Peyer's patch (tissue), 4 donors: Measurements from ENCODE around the gene REPS1. TPM values are rescaled to one million over a fixed set of nuclear protein-coding genes. Genes with fewer than 3 reads are reported as not detected.

Experiments
- DNase-seq, 3 donors: peaks; one replicate each; pipeline ENCODE4 v3.0.0-alpha.2; 2017 to 2019
- H3K27ac ChIP-seq, 4 donors: fragments of 200-600 bp; sonication (generic); one replicate each; pipeline ENCODE4 v1.5.1; 2016 to 2019
- H3K27me3 ChIP-seq, 2 donors: fragments of 200-600 bp; sonication (generic); one replicate each; pipeline ENCODE4 v1.5.1; 2019
- H3K36me3 ChIP-seq, 3 donors: fragments of 200-600 bp; sonication (generic); one replicate each; pipeline ENCODE4 v1.5.1; 2016 to 2019
- H3K4me1 ChIP-seq, 4 donors: fragments of 200-600 bp; sonication (generic); one replicate each; pipeline ENCODE4 v1.5.1; 2016 to 2019
- H3K4me3 ChIP-seq, 4 donors: fragments of 200-600 bp; sonication (generic); 1 replicate in 3 of 4; 2 replicates in 1 of 4; pipeline ENCODE4 v1.5.1; 2016 to 2019; ENCODE audit warnings: mild to moderate bottlenecking in 1 of 4
- H3K9me3 ChIP-seq, 4 donors: fragments of 200-600 bp; sonication (generic); one replicate each; pipeline ENCODE4 v1.5.1; 2016 to 2019; ENCODE audit warnings: mild to moderate bottlenecking in 1 of 4
- CTCF ChIP-seq, 6 experiments: fragments of 450-650 bp in 4 of 6; fragments of 200-600 bp in 2 of 6; sonication (generic) in 1 of 6; IDR thresholded peaks; one replicate each; pipeline ENCODE4 v1.5.1; 2017 to 2019; ENCODE audit warnings: antibody characterized with exemption in 6 of 6, mild to moderate bottlenecking in 3 of 6, moderate library complexity in 1 of 6
- POLR2A ChIP-seq, 2 donors: fragments of 450-650 bp; IDR thresholded peaks; one replicate each; pipeline ENCODE4 v1.5.1; 2017; ENCODE audit warnings: antibody characterized with exemption in 2 of 2, mild to moderate bottlenecking in 2 of 2, moderate library complexity in 2 of 2
- total RNA-seq, 4 donors: library from RNA; depleted of rRNA; stranded (reverse); fragments of >200 nt; gene quantifications; one replicate each; pipeline ENCODE4 v1.1.0, GENCODE V29; 2016

REPS1 gene
- total RNA-seq, 4 donors from 2014 or later = 26.8 to 90.4 (median 61.5) TPM

DNA sequence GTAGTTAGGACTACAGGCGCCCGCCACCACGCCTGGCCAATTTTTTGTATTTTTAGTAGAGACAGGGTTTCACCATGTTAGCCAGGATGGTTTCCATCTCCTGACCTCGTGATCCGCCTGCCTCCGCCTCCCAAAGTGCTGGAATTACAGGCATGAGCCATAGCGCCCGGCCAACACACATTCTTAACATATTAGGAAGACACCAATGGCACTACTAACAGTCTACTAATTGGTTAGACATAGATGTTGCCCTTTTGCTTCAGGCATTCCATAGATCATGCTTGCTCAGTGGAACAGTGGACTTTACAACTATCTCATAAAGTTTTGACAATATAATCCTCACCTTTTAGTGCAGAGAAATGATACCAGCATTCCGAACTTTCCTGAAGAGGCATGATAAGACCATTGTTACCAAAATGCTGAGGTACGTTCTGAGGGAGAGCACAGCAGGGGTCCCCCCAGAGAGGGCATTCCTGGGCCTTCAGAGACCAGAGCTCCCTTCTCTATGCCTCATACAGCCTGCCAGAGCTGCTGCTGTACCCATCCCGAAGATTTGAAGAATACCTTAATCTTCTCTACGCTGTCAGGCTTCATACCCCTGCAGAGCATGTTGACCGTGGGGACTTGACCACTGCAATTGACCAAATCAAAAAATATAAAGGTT, 102.8 kb downstream of the REPS1 start:
- Histone ChIP-seq H3K27me3 (no peaks in the 10 kb centered on the region), H3K36me3 (no peaks in the 10 kb centered on the region), H3K27ac (no peak overlapping the region), H3K4me3 (no peak overlapping the region), H3K4me1 (no peaks in the 10 kb centered on the region), H3K9me3 (no peaks in the 10 kb centered on the region)
- no peak for TF ChIP-seq POLR2A (IDR thresholded peaks at IDR 0.05)
- TF ChIP-seq CTCF (IDR thresholded peaks at IDR 0.05) = no peak
- no peak for DNase-seq

DNA sequence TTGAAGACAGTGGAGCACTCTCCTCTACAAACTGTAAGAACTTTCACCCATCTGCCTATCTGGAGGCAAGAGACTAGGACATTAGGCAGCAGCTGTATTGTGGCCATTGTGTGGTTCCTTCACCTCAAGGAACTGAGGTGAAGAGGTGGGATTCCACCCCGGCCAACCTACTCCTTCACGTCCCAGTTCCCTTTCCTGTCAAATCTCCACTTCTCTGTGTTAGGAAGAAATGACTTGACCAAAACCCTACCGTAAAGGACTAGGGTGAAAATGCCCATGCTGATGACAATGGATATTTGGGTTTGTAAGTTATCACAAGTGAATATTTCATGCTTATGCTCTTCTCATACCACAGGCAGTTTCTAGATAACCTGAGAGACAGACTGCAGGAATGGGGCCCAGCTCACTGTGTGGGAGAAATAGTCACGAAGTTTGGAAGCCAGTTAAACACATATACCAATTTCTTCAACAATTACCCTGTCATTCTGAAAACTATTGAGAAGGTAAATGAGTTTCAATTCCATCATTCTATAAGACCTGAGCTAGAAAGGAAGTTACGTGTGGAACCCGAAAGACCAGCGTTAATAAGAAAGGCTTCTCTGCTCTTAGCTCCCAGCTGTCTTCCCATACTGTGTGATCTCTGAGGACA, 105.6 kb downstream of the REPS1 start:
- no peaks in the 10 kb centered on the region for H3K4me1 ChIP-seq
- H3K4me3 ChIP-seq = no peak overlapping the region
- no peaks in the 10 kb centered on the region for H3K36me3 ChIP-seq
- H3K27me3 ChIP-seq = no peaks in the 10 kb centered on the region
- no peak for TF ChIP-seq POLR2A (IDR thresholded peaks at IDR 0.05)
- TF ChIP-seq CTCF (IDR thresholded peaks at IDR 0.05) = no peak
- H3K9me3 ChIP-seq = no peaks in the 10 kb centered on the region
- H3K27ac ChIP-seq = no peak overlapping the region
- DNase-seq = no peak

- Histone ChIP-seq H3K27ac (no peak overlapping the region), H3K27me3 (no peaks in the 10 kb centered on the region), H3K36me3 (no peaks in the 10 kb centered on the region), H3K4me1 (no peaks in the 10 kb centered on the region), H3K4me3 (no peak overlapping the region), H3K9me3 (no peaks in the 10 kb centered on the region)
- TF ChIP-seq CTCF (IDR thresholded peaks at IDR 0.05) = no peak
- TF ChIP-seq POLR2A (IDR thresholded peaks at IDR 0.05) = no peak
- no peak for DNase-seq
Measured at GRCh38 chr6:138873191-138873590, 114.9 kb downstream of the REPS1 start.

DNA sequence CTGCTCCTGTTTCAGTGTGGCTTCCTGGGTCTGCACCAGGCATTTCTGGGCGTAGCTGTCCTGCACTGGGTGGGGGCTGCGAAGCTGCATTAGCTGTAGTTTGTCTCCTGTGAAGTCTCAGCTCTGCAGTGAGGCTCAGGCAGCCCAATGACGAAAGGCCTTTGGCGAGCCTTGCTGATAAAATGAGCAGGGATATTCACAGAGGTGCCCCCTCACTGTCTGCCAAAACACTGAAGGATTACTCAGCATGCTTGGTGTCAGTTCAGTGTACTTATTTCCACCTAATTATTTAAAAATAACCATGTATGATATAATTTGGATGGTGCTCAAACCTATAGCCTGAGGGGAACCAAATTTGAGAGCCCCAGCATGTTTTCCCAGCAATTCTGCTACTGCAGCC, 118.7 kb downstream of the REPS1 start:
- TF ChIP-seq CTCF (IDR thresholded peaks at IDR 0.05) = no peak
- TF ChIP-seq POLR2A (IDR thresholded peaks at IDR 0.05) = no peak
- DNase-seq = no peak
- Histone ChIP-seq H3K27ac (peak overlapping the region in 1 of 4 donors; percentile 48), H3K4me1 (no peaks in the 10 kb centered on the region), H3K36me3 (no peaks in the 10 kb centered on the region), H3K27me3 (no peaks in the 10 kb centered on the region), H3K9me3 (no peaks in the 10 kb centered on the region), H3K4me3 (no peak overlapping the region)

DNA sequence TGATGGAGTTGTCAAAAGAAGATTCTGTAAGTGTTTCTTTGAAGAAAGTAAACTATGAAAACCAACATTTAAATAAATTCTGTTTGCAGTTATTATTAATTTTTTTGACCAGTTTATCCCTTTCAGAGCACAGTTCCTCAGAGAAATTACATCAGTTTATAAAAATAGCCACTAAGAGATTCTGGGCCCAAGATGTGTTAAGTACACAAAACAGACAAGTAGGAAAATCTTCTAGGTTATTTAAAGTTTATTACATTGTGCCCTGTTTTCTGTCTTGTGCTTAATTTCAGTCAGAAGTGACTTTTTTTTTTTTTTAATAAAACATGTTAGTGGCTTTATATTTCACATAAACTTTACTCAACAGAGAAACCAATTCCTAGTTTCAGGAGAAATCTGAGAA, 119.9 kb downstream of the REPS1 start:
- H3K9me3 ChIP-seq = no peaks in the 10 kb centered on the region
- H3K4me1 ChIP-seq = no peaks in the 10 kb centered on the region
- H3K27ac ChIP-seq = peak overlapping the region in 1 of 4 donors; percentile 48
- no peaks in the 10 kb centered on the region for H3K27me3 ChIP-seq
- H3K36me3 ChIP-seq = no peaks in the 10 kb centered on the region
- H3K4me3 ChIP-seq = no peak overlapping the region
- TF ChIP-seq POLR2A (IDR thresholded peaks at IDR 0.05) (no peak), CTCF (IDR thresholded peaks at IDR 0.05) (no peak)
- no peak for DNase-seq
